IMR-90 (cell line): ENCODE data around the gene CLP1. TPM values are rescaled to one million over a fixed set of nuclear protein-coding genes. Genes with fewer than 3 reads are reported as not detected.

Source experiments
- ATAC-seq: fragments of 200-7000 bp; cut with Tn5 transposase; 2 replicates; pipeline ENCODE4 v1.9.1; 2020; ENCODE audit warnings: low read depth, mild to moderate bottlenecking, moderate library complexity
- BruUV-seq: library from RNA; stranded (reverse); fragments of 400-500 nt; replicated peaks from 2 replicates; lab custom pipeline; 2021; lab: Mats Ljungman, UMichigan
- CTCF ChIA-PET: fragments of 300-600 bp; formaldehyde crosslinking; extraction: SDS; loops from one replicate; lab custom pipeline; 2021; ENCODE audit warnings: antibody characterized with exemption; lab: Yijun Ruan, JAX
- POLR2A ChIA-PET: fragments of 300-600 bp; sonication (Branson Sonifier 250); formaldehyde crosslinking; loops from one replicate; lab custom pipeline; 2022; ENCODE audit warnings: antibody characterized with exemption; ENCODE audit not compliant: unreplicated experiment; lab: Charles Lee
- DNase-seq: peaks from one replicate; pipeline ENCODE4 v3.0.0; 2013
- H2AFZ ChIP-seq: replicated peaks from 2 replicates; pipeline ENCODE3; 2013; ENCODE audit warnings: low read length, mild to moderate bottlenecking; ENCODE audit not compliant: poor library complexity
- H2AK5ac ChIP-seq: 2 replicates; pipeline ENCODE4 v1.6.1; 2013; ENCODE audit warnings: low read depth, low read length, inconsistent platforms
- H2AK9ac ChIP-seq: replicated peaks from 2 replicates; pipeline ENCODE3; 2013; ENCODE audit warnings: mild to moderate bottlenecking, low read depth, low read length, moderate library complexity; ENCODE audit not compliant: poor library complexity
- H2BK120ac ChIP-seq: 2 replicates; pipeline ENCODE4 v1.6.1; 2013; ENCODE audit warnings: low read depth, low read length, inconsistent platforms
- H2BK15ac ChIP-seq: 3 replicates; pipeline ENCODE4 v1.6.1; 2013; ENCODE audit warnings: low read depth, low read length, inconsistent platforms
- H2BK20ac ChIP-seq: 2 replicates; pipeline ENCODE4 v1.6.1; 2013; ENCODE audit warnings: low read depth, mild to moderate bottlenecking, inconsistent platforms, low read length, moderate library complexity
- H2BK5ac ChIP-seq: 2 replicates; pipeline ENCODE4 v1.6.1; 2013; ENCODE audit warnings: mild to moderate bottlenecking, low read depth, low read length, inconsistent platforms; ENCODE audit not compliant: poor library complexity, severe bottlenecking
- H3K14ac ChIP-seq: replicated peaks from 2 replicates; pipeline ENCODE4 v1.6.1; 2013; ENCODE audit warnings: low read depth, low read length, inconsistent platforms
- H3K18ac ChIP-seq: 2 replicates; pipeline ENCODE4 v1.6.1; 2013; ENCODE audit warnings: low read depth, low read length, control low read depth
- H3K23ac ChIP-seq: 2 replicates; pipeline ENCODE4 v1.6.1; 2013; ENCODE audit warnings: low read depth, low read length, inconsistent platforms
- H3K27ac ChIP-seq: 2 replicates; pipeline ENCODE4 v1.5.1; 2013; ENCODE audit warnings: mild to moderate bottlenecking, control low read depth, low read length; ENCODE audit not compliant: insufficient read depth
- H3K27me3 ChIP-seq: 2 replicates; pipeline ENCODE4 v1.6.1; 2013; ENCODE audit warnings: low read length; ENCODE audit not compliant: control insufficient read depth, insufficient read depth
- H3K36me3 ChIP-seq: 2 replicates; pipeline ENCODE4 v1.6.1; 2013; ENCODE audit warnings: low read length, mixed read lengths; ENCODE audit not compliant: control insufficient read depth, insufficient read depth
- H3K4ac ChIP-seq: 2 replicates; pipeline ENCODE4 v1.6.1; 2013; ENCODE audit warnings: low read depth, low read length, inconsistent platforms
- H3K4me1 ChIP-seq: 2 replicates; pipeline ENCODE4 v1.6.1; 2013; ENCODE audit warnings: low read length, mixed read lengths; ENCODE audit not compliant: control insufficient read depth, insufficient read depth
- H3K4me2 ChIP-seq: 2 replicates; pipeline ENCODE4 v1.6.1; 2013; ENCODE audit warnings: low read depth, mild to moderate bottlenecking, control low read depth, low read length, moderate library complexity
- H3K4me3 ChIP-seq: 2 replicates; pipeline ENCODE4 v1.5.1; 2013; ENCODE audit warnings: low read depth, mild to moderate bottlenecking, control low read depth, low read length, moderate library complexity; ENCODE audit not compliant: insufficient read depth
- H3K56ac ChIP-seq: 2 replicates; pipeline ENCODE4 v1.6.1; 2013; ENCODE audit warnings: low read length, inconsistent platforms; ENCODE audit not compliant: insufficient read depth; ENCODE audit errors: extremely low read depth
- H3K79me1 ChIP-seq, 2 experiments: 2 replicates each; pipeline ENCODE4 v1.6.1; 2013; ENCODE audit warnings: low read length in 2 of 2, inconsistent platforms in 1 of 2, low read depth in 1 of 2
- H3K9ac ChIP-seq: 2 replicates; pipeline ENCODE4 v1.6.1; 2013; ENCODE audit warnings: low read depth, low read length, control low read depth
- H3K9me1 ChIP-seq: 2 replicates; pipeline ENCODE4 v1.6.1; 2013; ENCODE audit warnings: low read length, inconsistent platforms; ENCODE audit not compliant: insufficient read depth
- H3K9me3 ChIP-seq: 2 replicates; pipeline ENCODE4 v1.6.1; 2013; ENCODE audit warnings: low read length; ENCODE audit not compliant: control insufficient read depth, insufficient read depth
- H4K20me1 ChIP-seq: 2 replicates; pipeline ENCODE4 v1.6.1; 2013; ENCODE audit warnings: low read length, inconsistent platforms; ENCODE audit not compliant: insufficient read depth
- H4K5ac ChIP-seq: 2 replicates; pipeline ENCODE4 v1.6.1; 2013; ENCODE audit warnings: mild to moderate bottlenecking, low read depth, low read length, control low read depth
- H4K8ac ChIP-seq, 2 experiments: 2 replicates each; pipeline ENCODE4 v1.6.1; 2013; ENCODE audit warnings: low read depth in 2 of 2, low read length in 2 of 2, control low read depth in 1 of 2, inconsistent platforms in 1 of 2
- H4K91ac ChIP-seq: 2 replicates; pipeline ENCODE4 v1.6.1; 2013; ENCODE audit warnings: low read depth, low read length, inconsistent platforms; ENCODE audit not compliant: insufficient read depth
- RFX5 ChIP-seq: IDR thresholded peaks from 2 replicates; pipeline ENCODE4 v1.8.0; 2012; ENCODE audit warnings: low read depth, mild to moderate bottlenecking, low read length, moderate library complexity
- dilution Hi-C: fragments of 300-500 bp; cut with HindIII; formaldehyde crosslinking; loops from one replicate; pipeline ENCODE4 v1.14.3; 2018; ENCODE audit warnings: low sequenced_read_pairs; ENCODE audit not compliant: unreplicated experiment
- in situ Hi-C: fragments of 300-500 bp; cut with MboI; formaldehyde crosslinking; loops from 3 replicates; pipeline ENCODE4 v1.14.3; 2019; ENCODE audit warnings: low sequenced_read_pairs, inconsistent platforms, mixed read lengths
- intact Hi-C: fragments of 100-400 bp; cut with micrococcal nuclease; formaldehyde crosslinking; loops from 2 replicates; pipeline ENCODE4 v1.10.0; 2022
- polyA plus RNA-seq, 3 experiments: library from polyadenylated mRNA; depleted of rRNA; stranded (reverse); fragments of >200 nt; gene quantifications; 2 replicates each; pipeline ENCODE4 v1.2.3, GENCODE V29; 2012; ENCODE audit warnings: low replicate concordance in 1 of 3
- total RNA-seq: library from RNA; depleted of rRNA; stranded (reverse); fragments of >200 nt; gene quantifications from 2 replicates; pipeline ENCODE4 v1.2.3, GENCODE V29; 2012

The CLP1 gene
- total and polyA plus RNA-seq, 2 of the 4 experiments (the other 2 are of a cell fraction): 16.5 to 24.0 TPM

DNA sequence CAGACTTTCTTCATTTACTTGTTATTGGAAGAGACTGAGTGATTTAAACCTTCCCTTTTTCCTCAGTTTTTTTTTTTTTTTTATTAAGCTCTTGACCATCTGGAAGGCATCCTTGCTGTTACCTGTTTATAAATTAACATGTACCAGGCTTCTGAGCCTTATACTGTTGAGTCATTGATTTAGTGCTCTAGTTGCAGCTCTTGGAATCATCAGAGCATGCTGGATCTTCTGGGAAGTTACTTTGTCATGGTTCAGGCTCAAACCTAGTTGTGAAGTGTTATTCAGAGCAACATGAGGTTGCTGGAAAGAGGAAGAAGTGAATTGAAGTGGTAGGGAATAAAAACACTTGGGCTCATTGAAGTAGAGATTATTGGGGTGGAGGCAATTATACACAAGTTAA is 16.7 kb downstream of the CLP1 start:
- ChIA-PET CTCF (interaction anchor here (0.6 to 1.1 kb wide), 2 partner anchors 115 to 181 kb away, joined by 3 to 4 read pairs; no protein-coding TSS in a partner anchor), POLR2A (no interaction called here)
- H2AK5ac ChIP-seq: no peak overlapping the region
- no peak overlapping the region for H2AFZ ChIP-seq
- ATAC-seq: no peak
- no peak overlapping the region for H3K27ac ChIP-seq
- dilution Hi-C loops (no loop called here), in situ Hi-C loops (no loop called here), intact Hi-C loops (no loop called here)
- no peak overlapping the region for H2BK15ac ChIP-seq
- H3K4me3 ChIP-seq: no peak overlapping the region
- no peak overlapping the region; the same call in 1 of the 2 replicates for H3K23ac ChIP-seq
- H2BK120ac ChIP-seq: no peak overlapping the region
- peaks cover 27 to 63% of the 10 kb centered on the region in 2 experiments for H3K79me1 ChIP-seq
- H4K5ac ChIP-seq: no peak overlapping the region
- no TSS peak for BruUV-seq
- H3K9me3 ChIP-seq: no peaks in the 10 kb centered on the region
- no peak overlapping the region for H3K14ac ChIP-seq
- H3K4me1 ChIP-seq: no peaks in the 10 kb centered on the region; the same call in none of the 2 replicates
- no peak overlapping the region for H3K56ac ChIP-seq
- H3K9me1 ChIP-seq: 0 out of 2 replicates have a peak, but pooled peaks cover 3% of the 10 kb centered on the region
- H2AK9ac ChIP-seq: no peak overlapping the region
- no peak overlapping the region for H4K8ac ChIP-seq
- H4K91ac ChIP-seq: no peak overlapping the region
- no peak for TF ChIP-seq RFX5
- no peak overlapping the region for H3K4me2 ChIP-seq
- no peaks in the 10 kb centered on the region for H3K27me3 ChIP-seq
- DNase-seq: no peak
- no peak overlapping the region for H2BK5ac ChIP-seq
- H2BK20ac ChIP-seq: no peak overlapping the region
- no peak overlapping the region for H3K9ac ChIP-seq
- no peak overlapping the region for H3K4ac ChIP-seq
- peaks cover 23% of the 10 kb centered on the region for H3K36me3 ChIP-seq
- peaks cover 38% of the 10 kb centered on the region for H4K20me1 ChIP-seq
- no peak overlapping the region for H3K18ac ChIP-seq
